Measurements from ENCODE around the gene EFTUD2.

DNA sequence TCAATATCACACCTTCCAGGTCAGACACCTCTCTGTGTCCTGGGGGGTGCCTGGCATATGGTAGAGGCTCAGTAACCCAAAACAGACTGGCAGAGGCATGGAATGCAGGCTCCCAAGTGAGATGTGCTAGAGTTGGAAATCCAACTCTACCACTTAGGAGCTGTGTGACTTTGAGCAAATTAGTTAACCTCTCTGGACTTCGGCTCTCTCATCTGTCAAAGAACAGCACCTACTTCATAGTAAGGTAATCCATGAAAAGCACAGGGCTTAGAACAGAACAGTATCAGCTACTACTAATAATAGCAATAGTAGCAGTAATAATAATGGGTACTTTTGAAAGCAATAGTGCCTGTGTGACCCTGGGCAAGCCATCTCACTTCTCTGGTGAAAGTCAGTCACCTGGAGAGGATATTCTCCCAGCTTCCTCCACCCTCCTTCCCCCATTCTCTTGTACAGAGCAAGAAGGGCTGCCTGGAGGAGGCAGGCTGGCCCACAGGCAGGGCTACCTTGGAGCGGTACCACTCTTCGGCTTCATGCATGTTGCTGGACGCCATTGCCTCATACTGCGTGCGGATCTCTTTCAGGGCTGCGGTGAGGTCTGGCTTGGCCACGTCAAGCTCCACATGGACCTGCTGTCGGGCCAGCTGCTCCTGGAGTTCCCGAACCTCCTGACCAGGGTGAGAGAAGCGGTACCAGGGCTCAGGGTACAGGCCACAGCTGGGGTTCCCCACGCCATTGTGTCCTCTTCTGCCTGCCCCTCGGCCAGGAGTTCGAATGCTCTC lies 13.7 kb upstream of the EFTUD2 start:
- TF ChIP-seq, protein P1, sequence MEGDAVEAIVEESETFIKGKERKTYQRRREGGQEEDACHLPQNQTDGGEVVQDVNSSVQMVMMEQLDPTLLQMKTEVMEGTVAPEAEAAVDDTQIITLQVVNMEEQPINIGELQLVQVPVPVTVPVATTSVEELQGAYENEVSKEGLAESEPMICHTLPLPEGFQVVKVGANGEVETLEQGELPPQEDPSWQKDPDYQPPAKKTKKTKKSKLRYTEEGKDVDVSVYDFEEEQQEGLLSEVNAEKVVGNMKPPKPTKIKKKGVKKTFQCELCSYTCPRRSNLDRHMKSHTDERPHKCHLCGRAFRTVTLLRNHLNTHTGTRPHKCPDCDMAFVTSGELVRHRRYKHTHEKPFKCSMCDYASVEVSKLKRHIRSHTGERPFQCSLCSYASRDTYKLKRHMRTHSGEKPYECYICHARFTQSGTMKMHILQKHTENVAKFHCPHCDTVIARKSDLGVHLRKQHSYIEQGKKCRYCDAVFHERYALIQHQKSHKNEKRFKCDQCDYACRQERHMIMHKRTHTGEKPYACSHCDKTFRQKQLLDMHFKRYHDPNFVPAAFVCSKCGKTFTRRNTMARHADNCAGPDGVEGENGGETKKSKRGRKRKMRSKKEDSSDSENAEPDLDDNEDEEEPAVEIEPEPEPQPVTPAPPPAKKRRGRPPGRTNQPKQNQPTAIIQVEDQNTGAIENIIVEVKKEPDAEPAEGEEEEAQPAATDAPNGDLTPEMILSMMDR (IDR thresholded peaks at IDR 0.05; ENCODE audit: poor library complexity) = no peak
- TF ChIP-seq EZH2phosphoT487 (IDR thresholded peaks at IDR 0.05; ENCODE audit: low read depth, severe bottlenecking, unreplicated experiment) = no peak

All from hepatocyte (in vitro differentiated cells).